GM12873 (cell line): ENCODE data around the gene ADCY6.

Experiments used
- CTCF ChIP-seq: IDR thresholded peaks from 2 replicates; pipeline ENCODE4 v1.5.1; 2012; ENCODE audit warnings: low read depth, mild to moderate bottlenecking, moderate library complexity, low read length, control low read depth; ENCODE audit not compliant: insufficient read depth; ENCODE audit errors: missing control alignments

ADCY6 gene

GRCh38 chr12:48822139-48822538 is 33.2 kb upstream of the ADCY6 start:
- TF ChIP-seq CTCF = no peak

GRCh38 chr12:48819986-48820725 is 31.3 kb upstream of the ADCY6 start:
- no peak for TF ChIP-seq CTCF

GRCh38 chr12:48818831-48819590 is 30.1 kb upstream of the ADCY6 start:
- no peak for TF ChIP-seq CTCF

- TF ChIP-seq CTCF = no peak
Observed at GRCh38 chr12:48817873-48818830, 29.3 kb upstream of the ADCY6 start, which contains the start of gene CACNB3. Gene CACNB3 (plus strand): TSS chr12:48818496. CDS start chr12:48818930, 434 bp downstream.

GRCh38 chr12:48816143-48816854 is 27.4 kb upstream of the ADCY6 start:
- TF ChIP-seq CTCF = no peak

GRCh38 chr12:48815126-48816110 is 26.5 kb upstream of the ADCY6 start:
- no peak for TF ChIP-seq CTCF
